IMR-90 (cell line): ENCODE measurements around the gene CDH22. TPM values are rescaled to one million over a fixed set of nuclear protein-coding genes. Genes with fewer than 3 reads are reported as not detected.

ENCODE experiments used
- ATAC-seq: fragments of 200-7000 bp; cut with Tn5 transposase; 2 replicates; pipeline ENCODE4 v1.9.1; 2020; ENCODE audit warnings: low read depth, mild to moderate bottlenecking, moderate library complexity
- BruUV-seq: library from RNA; stranded (reverse); fragments of 400-500 nt; replicated peaks from 2 replicates; lab custom pipeline; 2021; lab: Mats Ljungman, UMichigan
- CTCF ChIA-PET: fragments of 300-600 bp; formaldehyde crosslinking; extraction: SDS; loops from one replicate; lab custom pipeline; 2021; ENCODE audit warnings: antibody characterized with exemption; lab: Yijun Ruan, JAX
- POLR2A ChIA-PET: fragments of 300-600 bp; sonication (Branson Sonifier 250); formaldehyde crosslinking; loops from one replicate; lab custom pipeline; 2022; ENCODE audit warnings: antibody characterized with exemption; ENCODE audit not compliant: unreplicated experiment; lab: Charles Lee
- DNase-seq: peaks from one replicate; pipeline ENCODE4 v3.0.0; 2013
- H2AFZ ChIP-seq: replicated peaks from 2 replicates; pipeline ENCODE3; 2013; ENCODE audit warnings: low read length, mild to moderate bottlenecking; ENCODE audit not compliant: poor library complexity
- H2AK5ac ChIP-seq: 2 replicates; pipeline ENCODE4 v1.6.1; 2013; ENCODE audit warnings: low read depth, low read length, inconsistent platforms
- H2AK9ac ChIP-seq: replicated peaks from 2 replicates; pipeline ENCODE3; 2013; ENCODE audit warnings: mild to moderate bottlenecking, low read depth, low read length, moderate library complexity; ENCODE audit not compliant: poor library complexity
- H2BK120ac ChIP-seq: 2 replicates; pipeline ENCODE4 v1.6.1; 2013; ENCODE audit warnings: low read depth, low read length, inconsistent platforms
- H2BK15ac ChIP-seq: 3 replicates; pipeline ENCODE4 v1.6.1; 2013; ENCODE audit warnings: low read depth, low read length, inconsistent platforms
- H2BK20ac ChIP-seq: 2 replicates; pipeline ENCODE4 v1.6.1; 2013; ENCODE audit warnings: low read depth, mild to moderate bottlenecking, inconsistent platforms, low read length, moderate library complexity
- H2BK5ac ChIP-seq: 2 replicates; pipeline ENCODE4 v1.6.1; 2013; ENCODE audit warnings: mild to moderate bottlenecking, low read depth, low read length, inconsistent platforms; ENCODE audit not compliant: poor library complexity, severe bottlenecking
- H3K14ac ChIP-seq: replicated peaks from 2 replicates; pipeline ENCODE4 v1.6.1; 2013; ENCODE audit warnings: low read depth, low read length, inconsistent platforms
- H3K18ac ChIP-seq: 2 replicates; pipeline ENCODE4 v1.6.1; 2013; ENCODE audit warnings: low read depth, low read length, control low read depth
- H3K23ac ChIP-seq: 2 replicates; pipeline ENCODE4 v1.6.1; 2013; ENCODE audit warnings: low read depth, low read length, inconsistent platforms
- H3K27ac ChIP-seq: 2 replicates; pipeline ENCODE4 v1.5.1; 2013; ENCODE audit warnings: mild to moderate bottlenecking, control low read depth, low read length; ENCODE audit not compliant: insufficient read depth
- H3K27me3 ChIP-seq: 2 replicates; pipeline ENCODE4 v1.6.1; 2013; ENCODE audit warnings: low read length; ENCODE audit not compliant: control insufficient read depth, insufficient read depth
- H3K36me3 ChIP-seq: 2 replicates; pipeline ENCODE4 v1.6.1; 2013; ENCODE audit warnings: low read length, mixed read lengths; ENCODE audit not compliant: control insufficient read depth, insufficient read depth
- H3K4ac ChIP-seq: 2 replicates; pipeline ENCODE4 v1.6.1; 2013; ENCODE audit warnings: low read depth, low read length, inconsistent platforms
- H3K4me1 ChIP-seq: 2 replicates; pipeline ENCODE4 v1.6.1; 2013; ENCODE audit warnings: low read length, mixed read lengths; ENCODE audit not compliant: control insufficient read depth, insufficient read depth
- H3K4me2 ChIP-seq: 2 replicates; pipeline ENCODE4 v1.6.1; 2013; ENCODE audit warnings: low read depth, mild to moderate bottlenecking, control low read depth, low read length, moderate library complexity
- H3K4me3 ChIP-seq: 2 replicates; pipeline ENCODE4 v1.5.1; 2013; ENCODE audit warnings: low read depth, mild to moderate bottlenecking, control low read depth, low read length, moderate library complexity; ENCODE audit not compliant: insufficient read depth
- H3K56ac ChIP-seq: 2 replicates; pipeline ENCODE4 v1.6.1; 2013; ENCODE audit warnings: low read length, inconsistent platforms; ENCODE audit not compliant: insufficient read depth; ENCODE audit errors: extremely low read depth
- H3K79me1 ChIP-seq, 2 experiments: 2 replicates each; pipeline ENCODE4 v1.6.1; 2013; ENCODE audit warnings: low read length in 2 of 2, inconsistent platforms in 1 of 2, low read depth in 1 of 2
- H3K9ac ChIP-seq: 2 replicates; pipeline ENCODE4 v1.6.1; 2013; ENCODE audit warnings: low read depth, low read length, control low read depth
- H3K9me1 ChIP-seq: 2 replicates; pipeline ENCODE4 v1.6.1; 2013; ENCODE audit warnings: low read length, inconsistent platforms; ENCODE audit not compliant: insufficient read depth
- H3K9me3 ChIP-seq: 2 replicates; pipeline ENCODE4 v1.6.1; 2013; ENCODE audit warnings: low read length; ENCODE audit not compliant: control insufficient read depth, insufficient read depth
- H4K20me1 ChIP-seq: 2 replicates; pipeline ENCODE4 v1.6.1; 2013; ENCODE audit warnings: low read length, inconsistent platforms; ENCODE audit not compliant: insufficient read depth
- H4K5ac ChIP-seq: 2 replicates; pipeline ENCODE4 v1.6.1; 2013; ENCODE audit warnings: mild to moderate bottlenecking, low read depth, low read length, control low read depth
- H4K8ac ChIP-seq, 2 experiments: 2 replicates each; pipeline ENCODE4 v1.6.1; 2013; ENCODE audit warnings: low read depth in 2 of 2, low read length in 2 of 2, control low read depth in 1 of 2, inconsistent platforms in 1 of 2
- H4K91ac ChIP-seq: 2 replicates; pipeline ENCODE4 v1.6.1; 2013; ENCODE audit warnings: low read depth, low read length, inconsistent platforms; ENCODE audit not compliant: insufficient read depth
- BHLHE40 ChIP-seq: fragments of 150-350 bp; IDR thresholded peaks from 2 replicates; pipeline ENCODE4 v1.6.1; 2016; ENCODE audit warnings: mild to moderate bottlenecking, low read depth, low read length
- CHD1 ChIP-seq: IDR thresholded peaks from 2 replicates; pipeline ENCODE4 v1.6.1; 2012; ENCODE audit warnings: low read depth, low read length, improper control_type of control experiment
- CTCF ChIP-seq: conservative IDR thresholded peaks from 2 replicates; pipeline ENCODE4 v1.5.1; 2012; ENCODE audit warnings: mild to moderate bottlenecking, low read depth, low read length, improper control_type of control experiment
- ELK1 ChIP-seq: fragments of 150-350 bp; IDR thresholded peaks from 2 replicates; pipeline ENCODE4 v1.6.1; 2016; ENCODE audit warnings: low read depth, mild to moderate bottlenecking, low read length, moderate library complexity, borderline replicate concordance
- MAFK ChIP-seq: IDR thresholded peaks from 2 replicates; pipeline ENCODE4 v1.6.1; 2012; ENCODE audit warnings: low read depth, low read length, improper control_type of control experiment
- MXI1 ChIP-seq: IDR thresholded peaks from 2 replicates; pipeline ENCODE4 v1.6.1; 2012; ENCODE audit warnings: low read depth, mild to moderate bottlenecking, low read length, moderate library complexity, borderline replicate concordance
- NFE2L2 ChIP-seq: fragments of 150-350 bp; IDR thresholded peaks from 2 replicates; pipeline ENCODE4 v1.6.1; 2016; ENCODE audit warnings: low read depth, mild to moderate bottlenecking, low read length
- RCOR1 ChIP-seq: IDR thresholded peaks from 2 replicates; pipeline ENCODE4 v1.6.1; 2012; ENCODE audit warnings: mild to moderate bottlenecking, low read length, improper control_type of control experiment; ENCODE audit not compliant: insufficient replicate concordance
- SMC3 ChIP-seq: fragments of 150-350 bp; IDR thresholded peaks from 2 replicates; pipeline ENCODE4 v1.6.1; 2016; ENCODE audit warnings: low read depth, mild to moderate bottlenecking, antibody characterized with exemption, low read length, moderate library complexity
- WGBS, 2 experiments: methylation state at CpG; one replicate each; pipeline versions ENCODE4 v1.1.5 to v1.1.7; 2013; ENCODE audit warnings: missing lambda C conversion rate in 2 of 2; ENCODE audit not compliant: insufficient read length in 1 of 2; ENCODE audit errors: extremely low coverage in 2 of 2; 5-methylcytosine and 5-hydroxymethylcytosine counted together
- dilution Hi-C: fragments of 300-500 bp; cut with HindIII; formaldehyde crosslinking; loops from one replicate; pipeline ENCODE4 v1.14.3; 2018; ENCODE audit warnings: low sequenced_read_pairs; ENCODE audit not compliant: unreplicated experiment
- in situ Hi-C: fragments of 300-500 bp; cut with MboI; formaldehyde crosslinking; loops from 3 replicates; pipeline ENCODE4 v1.14.3; 2019; ENCODE audit warnings: low sequenced_read_pairs, inconsistent platforms, mixed read lengths
- intact Hi-C: fragments of 100-400 bp; cut with micrococcal nuclease; formaldehyde crosslinking; loops from 2 replicates; pipeline ENCODE4 v1.10.0; 2022
- polyA plus RNA-seq, 3 experiments: library from polyadenylated mRNA; depleted of rRNA; stranded (reverse); fragments of >200 nt; gene quantifications; 2 replicates each; pipeline ENCODE4 v1.2.3, GENCODE V29; 2012; ENCODE audit warnings: low replicate concordance in 1 of 3
- total RNA-seq: library from RNA; depleted of rRNA; stranded (reverse); fragments of >200 nt; gene quantifications from 2 replicates; pipeline ENCODE4 v1.2.3, GENCODE V29; 2012

The CDH22 gene
- total and polyA plus RNA-seq, 2 of the 4 experiments (the other 2 are of a cell fraction), result not detected

GRCh38 chr20:46219190-46219589 lies 89.1 kb downstream of the CDH22 start:
- Histone ChIP-seq H3K9me3 (no peaks in the 10 kb centered on the region), H3K4me1 (no peaks in the 10 kb centered on the region), H4K20me1 (no peaks in the 10 kb centered on the region), H2AK5ac (no peak overlapping the region), H3K79me1 (no peaks in the 10 kb centered on the region), H2BK15ac (no peak overlapping the region), H3K4ac (no peak overlapping the region), H3K9me1 (no peaks in the 10 kb centered on the region), H4K91ac (no peak overlapping the region), H3K4me3 (no peak overlapping the region), H4K5ac (no peak overlapping the region), H2AFZ (no peak overlapping the region), H3K36me3 (no peaks in the 10 kb centered on the region), H3K27me3 (peaks cover 9% of the 10 kb centered on the region), H2AK9ac (no peak overlapping the region), H3K14ac (no peak overlapping the region), H2BK120ac (no peak overlapping the region), H4K8ac (no peak overlapping the region), H3K23ac (no peak overlapping the region), H3K4me2 (no peak overlapping the region), H3K18ac (no peak overlapping the region), H3K56ac (no peak overlapping the region), H3K27ac (no peak overlapping the region), H2BK5ac (no peak overlapping the region), H2BK20ac (no peak overlapping the region), H3K9ac (no peak overlapping the region)
- no CpG with 5 or more reads among the region's 4 CpGs for WGBS, 2 experiments
- no peak for TF ChIP-seq RCOR1
- TF ChIP-seq NFE2L2, result no peak
- no peak for TF ChIP-seq MAFK
- no peak for TF ChIP-seq ELK1
- no peak for TF ChIP-seq BHLHE40
- no peak for TF ChIP-seq SMC3
- TF ChIP-seq CHD1, result no peak
- no peak for TF ChIP-seq MXI1
- no peak for TF ChIP-seq CTCF
- DNase-seq (no peak), ATAC-seq (no peak)
- BruUV-seq, result no TSS peak
- intact Hi-C loops (no loop called here), in situ Hi-C loops (no loop called here), dilution Hi-C loops (no loop called here)
- ChIA-PET POLR2A (no interaction called here), CTCF (no interaction called here)
